Central memory CD4-positive, alpha-beta T cell (primary cell): Measurements from ENCODE around the gene TMEM191B.
"Not testable (repeated sequence)": the region's sequence is repeated elsewhere in the genome, so short reads cannot be mapped to it uniquely, and the experiment has no call there.

Source experiments
- DNase-seq: peaks from one replicate; pipeline ENCODE4 v3.0.0; 2022
- total RNA-seq, 3 experiments: gene quantifications; one replicate each; lab custom pipeline; 2026; lab: John Stamatoyannopoulos, UW

TMEM191B gene
- 0.21 to 2.4 (median 0.77) reads per million in 3 experiments for total RNA-seq

- DNase-seq = not testable (repeated sequence)
Measured at GRCh38 chr22:18527752-18528596, at the start of gene TMEM191B. Gene TMEM191B (plus strand): TSS chr22:18527802. CDS start chr22:18527981, 179 bp downstream.

GRCh38 chr22:18496227-18496626 is 31.4 kb upstream of the TMEM191B start:
- not testable (repeated sequence) for DNase-seq

GRCh38 chr22:18511327-18511726 is 16.3 kb upstream of the TMEM191B start:
- not testable (repeated sequence) for DNase-seq

- not testable (repeated sequence) for DNase-seq
Measured at GRCh38 chr22:18512378-18512777, 15.2 kb upstream of the TMEM191B start.

- DNase-seq = not testable (repeated sequence)
Measured at GRCh38 chr22:18513454-18513853, 14.1 kb upstream of the TMEM191B start.

- not testable (repeated sequence) for DNase-seq
Measured at GRCh38 chr22:18518061-18518460, 9.5 kb upstream of the TMEM191B start, which contains the start of gene GGTLC3. Gene GGTLC3 (minus strand): TSS chr22:18518161. CDS start chr22:18517897, 264 bp downstream.

- DNase-seq = not testable (repeated sequence)
Measured at GRCh38 chr22:18522762-18523161, 4.8 kb upstream of the TMEM191B start.

- not testable (repeated sequence) for DNase-seq
Measured at GRCh38 chr22:18523328-18523727, 4.3 kb upstream of the TMEM191B start.

- peak; percentile 73 for DNase-seq
Measured at GRCh38 chr22:18528597-18529415, 1.2 kb downstream of the TMEM191B start.

GRCh38 chr22:18529416-18530145 is 2.0 kb downstream of the TMEM191B start:
- not testable (repeated sequence) for DNase-seq

- not testable (repeated sequence) for DNase-seq
Measured at GRCh38 chr22:18533633-18534032, 6.0 kb downstream of the TMEM191B start.

- DNase-seq = not testable (repeated sequence)
Measured at GRCh38 chr22:18534315-18534714, 6.7 kb downstream of the TMEM191B start.

GRCh38 chr22:18539994-18540393 is 12.4 kb downstream of the TMEM191B start:
- not testable (repeated sequence) for DNase-seq

GRCh38 chr22:18543400-18543799 is 15.8 kb downstream of the TMEM191B start:
- DNase-seq = not testable (repeated sequence)

- not testable (repeated sequence) for DNase-seq
Measured at GRCh38 chr22:18544615-18545014, 17.0 kb downstream of the TMEM191B start.

- not testable (repeated sequence) for DNase-seq
Measured at GRCh38 chr22:18549458-18550179, 22.0 kb downstream of the TMEM191B start.

- DNase-seq = not testable (repeated sequence)
Measured at GRCh38 chr22:18551046-18551445, 23.4 kb downstream of the TMEM191B start.

GRCh38 chr22:18552839-18553597 is 25.4 kb downstream of the TMEM191B start:
- not testable (repeated sequence) for DNase-seq

GRCh38 chr22:18554280-18555256 is 27.0 kb downstream of the TMEM191B start:
- not testable (repeated sequence) for DNase-seq

- not testable (repeated sequence) for DNase-seq
Measured at GRCh38 chr22:18558516-18558915, 30.9 kb downstream of the TMEM191B start.
